K562 (cell line): Measurements from ENCODE around the gene COL26A1. TPM values are rescaled to one million over a fixed set of nuclear protein-coding genes. Genes with fewer than 3 reads are reported as not detected.
A peak's percentile ranks its signal among the peaks of the same experiment; 100 is the strongest.

Experiments
- ATAC-seq: fragments of 200-7000 bp; cut with Tn5 transposase; 3 replicates; pipeline ENCODE4 v1.9.1; 2020; ENCODE audit warnings: moderate library complexity
- BruUV-seq: library from RNA; stranded (reverse); fragments of 400-500 nt; replicated peaks from 2 replicates; lab custom pipeline; 2021; lab: Mats Ljungman, UMichigan
- CTCF ChIA-PET: fragments of 300-600 bp; formaldehyde crosslinking; extraction: SDS; loops from one replicate; lab custom pipeline; 2021; ENCODE audit warnings: low intra/inter-chr PET ratio; lab: Yijun Ruan, JAX
- POLR2A ChIA-PET: fragments of 300-600, 350-650 bp; sonication (Branson Sonifier 250); formaldehyde crosslinking; extraction: SDS; loops from one replicate; lab custom pipeline; 2021; ENCODE audit warnings: antibody characterized with exemption, inconsistent platforms; lab: Yijun Ruan, JAX
- DNase-seq, 4 experiments: peaks; one replicate each; pipeline versions ENCODE4 v3.0.0 to v3.0.0-alpha.2; 2011 to 2018; ENCODE audit warnings: low spot score in 3 of 4, mixed read lengths in 3 of 4; ENCODE audit errors: extremely low read depth in 1 of 4
- FAIRE-seq: peaks from 2 replicates; lab custom pipeline; 2011; peaks lifted over from hg19 to GRCh38; lab: Jason Lieb, UNC
- H2AFZ ChIP-seq: 2 replicates; pipeline ENCODE4 v1.6.0; 2011; ENCODE audit warnings: low read depth, low read length, control low read depth, inconsistent platforms
- H3K27ac ChIP-seq: fragments of 200-600 bp; 3 replicates; pipeline ENCODE4 v1.8.0; 2011; ENCODE audit warnings: low read depth, mild to moderate bottlenecking, control low read depth, inconsistent platforms, low read length, moderate library complexity, mixed read lengths; ENCODE audit errors: extremely low read depth
- H3K27me3 ChIP-seq, 2 experiments: fragments of 300-600 bp in 1 of 2; 2 replicates in 1 of 2; 3 replicates in 1 of 2; pipeline versions ENCODE4 v1.6.0 to v1.8.0; 2011; ENCODE audit warnings: inconsistent platforms in 2 of 2, low read length in 2 of 2, mild to moderate bottlenecking in 1 of 2, mixed read lengths in 1 of 2, moderate library complexity in 1 of 2; ENCODE audit not compliant: control insufficient read depth in 2 of 2, insufficient read depth in 2 of 2
- H3K36me3 ChIP-seq: fragments of 300-600 bp; 3 replicates; pipeline ENCODE4 v1.8.0; 2011; ENCODE audit warnings: mild to moderate bottlenecking, low read length, inconsistent platforms; ENCODE audit not compliant: control insufficient read depth, insufficient read depth
- H3K4me1 ChIP-seq, 2 experiments: fragments of 200-600 bp in 1 of 2; replicated peaks in 1 of 2; 2 replicates in 1 of 2; 3 replicates in 1 of 2; pipeline versions ENCODE4 v1.5.1 to v1.8.0; 2011; ENCODE audit warnings: inconsistent platforms in 2 of 2, low read length in 2 of 2, mild to moderate bottlenecking in 1 of 2, mixed read lengths in 1 of 2, moderate library complexity in 1 of 2; ENCODE audit not compliant: control insufficient read depth in 2 of 2, insufficient read depth in 2 of 2
- H3K4me2 ChIP-seq: 2 replicates; pipeline ENCODE4 v1.6.1; 2011; ENCODE audit warnings: low read length, control low read depth, inconsistent platforms, mixed read lengths; ENCODE audit not compliant: insufficient read depth
- H3K4me3 ChIP-seq: fragments of 200-600 bp; sonication (generic), shearing (Covaris generic); 2 replicates; pipeline ENCODE4 v1.5.1; 2016; ENCODE audit warnings: control low read depth, inconsistent platforms
- H3K79me2 ChIP-seq: fragments of 200-600 bp; 3 replicates; pipeline ENCODE4 v1.8.0; 2011; ENCODE audit warnings: low read length, inconsistent platforms; ENCODE audit not compliant: control insufficient read depth, insufficient read depth
- H3K9ac ChIP-seq, 2 experiments: 2 replicates each; pipeline versions ENCODE4 v1.6.0 to v1.6.1; 2011; ENCODE audit warnings: low read depth in 2 of 2, low read length in 2 of 2, control low read depth in 1 of 2, inconsistent platforms in 1 of 2, mild to moderate bottlenecking in 1 of 2, mixed read lengths in 1 of 2; ENCODE audit not compliant: insufficient read depth in 1 of 2
- H3K9me1 ChIP-seq: one replicate; pipeline ENCODE4 v1.6.0; 2011; ENCODE audit warnings: inconsistent platforms, mild to moderate bottlenecking, low read length, moderate library complexity; ENCODE audit not compliant: control insufficient read depth, insufficient read depth
- H3K9me3 ChIP-seq: replicated peaks from 2 replicates; pipeline ENCODE4 v1.5.1; 2011; ENCODE audit warnings: low read depth, low read length, inconsistent platforms; ENCODE audit not compliant: control insufficient read depth, insufficient read depth
- H4K20me1 ChIP-seq: replicated peaks from 2 replicates; pipeline ENCODE4 v1.6.1; 2011; ENCODE audit warnings: low read length, inconsistent platforms, mixed read lengths; ENCODE audit not compliant: control insufficient read depth, insufficient read depth
- ARID1B ChIP-seq: fragments of 450-650 bp; IDR thresholded peaks from 2 replicates; pipeline ENCODE4 v1.6.1; 2016; ENCODE audit warnings: antibody characterized with exemption, mild to moderate bottlenecking, inconsistent platforms
- BHLHE40 ChIP-seq: IDR thresholded peaks from 2 replicates; pipeline ENCODE4 v1.6.1; 2011; ENCODE audit warnings: low read length, improper control_type of control experiment
- CBX3 ChIP-seq, 2 experiments: IDR thresholded peaks; 1 replicate in 1 of 2; 2 replicates in 1 of 2; pipeline ENCODE4 v1.6.1; 2012; ENCODE audit warnings: inconsistent platforms in 2 of 2, low read length in 2 of 2, borderline replicate concordance in 1 of 2, control low read depth in 1 of 2
- CLOCK ChIP-seq: fragments of 250-450 bp; sonication (Bioruptor Pico); IDR thresholded peaks from 2 replicates; pipeline ENCODE4 v1.4.0; 2020; ENCODE audit warnings: mild to moderate bottlenecking, moderate library complexity, borderline replicate concordance
- HMBOX1 ChIP-seq: sonication (generic); IDR thresholded peaks from 2 replicates; pipeline ENCODE4 v1.6.1; 2016
- MYNN ChIP-seq, 2 experiments: sonication (generic); formaldehyde crosslinking in 1 of 2; IDR thresholded peaks; 2 replicates each; pipeline versions ENCODE4 v1.5.0 to v1.6.1; 2016 to 2020; ENCODE audit warnings: antibody characterized with exemption in 1 of 2, missing genetic modification reagents in 1 of 2
- NR2C2 ChIP-seq, 2 experiments: fragments of 200-800 bp in 1 of 2; sonication (Bioruptor generic) in 1 of 2; sonication (generic) in 1 of 2; formaldehyde crosslinking in 1 of 2; IDR thresholded peaks; 2 replicates each; pipeline versions ENCODE4 v1.6.1 to v1.8.0; 2016 to 2022; ENCODE audit warnings: mild to moderate bottlenecking in 1 of 2, missing compliant biosample characterization in 1 of 2, missing genetic modification characterization in 1 of 2, missing genetic modification reagents in 1 of 2
- POLR2AphosphoS5 ChIP-seq: IDR thresholded peaks from 2 replicates; pipeline ENCODE4 v1.6.1; 2011; ENCODE audit warnings: mild to moderate bottlenecking, low read depth, low read length, moderate library complexity; ENCODE audit not compliant: control insufficient read depth, insufficient read depth
- PYGO2 ChIP-seq: fragments of 450-650 bp; IDR thresholded peaks from 2 replicates; pipeline ENCODE4 v1.6.1; 2016; ENCODE audit warnings: mild to moderate bottlenecking, missing genetic modification characterization, moderate library complexity, missing compliant biosample characterization
- SP2 ChIP-seq: IDR thresholded peaks from 2 replicates; pipeline ENCODE4 v1.6.1; 2011; ENCODE audit warnings: mild to moderate bottlenecking, low read depth, low read length, moderate library complexity; ENCODE audit not compliant: poor library complexity, severe bottlenecking; ENCODE audit errors: extremely low read depth
- SUPT5H ChIP-seq: fragments of 450-650 bp; IDR thresholded peaks from 2 replicates; pipeline ENCODE4 v1.6.1; 2016
- TRIM25 ChIP-seq: fragments of 450-650 bp; IDR thresholded peaks from 2 replicates; pipeline ENCODE4 v1.7.0; 2016; ENCODE audit warnings: borderline replicate concordance
- ZNF140 ChIP-seq: fragments of 250-450 bp; sonication (Bioruptor Pico); IDR thresholded peaks from 2 replicates; pipeline ENCODE4 v1.8.0; 2021; ENCODE audit warnings: moderate library complexity, mild to moderate bottlenecking, inconsistent platforms
- ZNF57 ChIP-seq: fragments of 450-650 bp; formaldehyde crosslinking; IDR thresholded peaks from 2 replicates; pipeline ENCODE4 v1.4.0; 2020; ENCODE audit warnings: mild to moderate bottlenecking, moderate library complexity
- ZNF830 ChIP-seq: fragments of 250-450 bp; sonication (Bioruptor Pico); IDR thresholded peaks from 2 replicates; pipeline ENCODE4 v1.5.0; 2021; ENCODE audit warnings: mild to moderate bottlenecking
- WGBS: fragments of 100-300 bp; shearing (Covaris generic); methylation state at CpG from one replicate; pipeline ENCODE4 v1.1.6; 2016; ENCODE audit warnings: low coverage, mixed read lengths; ENCODE audit not compliant: insufficient coverage; ENCODE audit errors: missing lambda C conversion rate; 5-methylcytosine and 5-hydroxymethylcytosine counted together
- in situ Hi-C: fragments of 300-500 bp; cut with MboI; formaldehyde crosslinking; loops from 4 replicates; pipeline ENCODE4 v1.15.0; 2018; ENCODE audit warnings: inconsistent platforms, mixed read lengths
- intact Hi-C: fragments of 100-400 bp; cut with micrococcal nuclease; formaldehyde crosslinking; loops from 2 replicates; pipeline ENCODE4 v1.14.2; 2022
- polyA plus RNA-seq, 8 experiments: library from polyadenylated mRNA; depleted of rRNA in 4 of 8; stranded (reverse) in 5 of 8; unstranded in 3 of 8; fragments of >200 nt; fragmentation: Nextera tagmentation in 2 of 8; fragmentation: Illumina TruSeq in 1 of 8; extraction: Ambion mirVana in 2 of 8; extraction: Trizol in 1 of 8; gene quantifications; 2 replicates each; pipeline versions ENCODE4 v1.2.1 to v1.2.3, GENCODE V29; 2011 to 2014; ENCODE audit warnings: inconsistent platforms in 1 of 8, missing spikeins in 1 of 8
- total RNA-seq, 7 experiments: library from RNA; depleted of rRNA in 6 of 7; stranded (reverse); fragments of >200 nt in 6 of 7; fragmentation: Illumina TruSeq in 2 of 7; extraction: Trizol in 2 of 7; gene quantifications; 2 replicates each; pipeline versions ENCODE4 v1.2.1 to v1.2.3, GENCODE V29; 2011 to 2021; ENCODE audit warnings: low replicate concordance in 1 of 7

The COL26A1 gene
- total and polyA plus RNA-seq, 9 of the 15 experiments (the other 6 are each of a cell fraction or from before 2014, with no cell fraction given) = 0.04 to 0.39 (median 0.07) TPM; not detected in 5

GRCh38 chr7:101581891-101582290, 219.2 kb downstream of the COL26A1 start:
- Histone ChIP-seq H2AFZ (no peak overlapping the region), H3K4me1 (0 out of 5 replicates have a peak, but pooled peaks cover 0 to 4% of the 10 kb centered on the region in 2 experiments), H3K9ac (peak overlapping the region in 1 of 2 experiments; percentile 13; a peak in 1 of 4 replicates), H3K9me3 (peaks cover 5% of the 10 kb centered on the region; the same call in 1 of the 2 replicates), H4K20me1 (no peaks in the 10 kb centered on the region), H3K27me3 (peaks cover 14 to 39% of the 10 kb centered on the region in 2 experiments; a peak in 4 of 5 replicates), H3K4me2 (no peak overlapping the region), H3K9me1 (no peaks in the 10 kb centered on the region), H3K4me3 (no peak overlapping the region), H3K36me3 (no peaks in the 10 kb centered on the region), H3K27ac (no peak overlapping the region), H3K79me2 (no peaks in the 10 kb centered on the region)
- 0% methylated on average over 10 of the region's 10 CpGs for WGBS
- in situ Hi-C loops (no loop called here), intact Hi-C loops (no loop called here)
- ChIA-PET CTCF (no interaction called here), POLR2A (interaction anchor here (1.7 kb wide), 1 partner anchor 18 kb away, joined by 3 read pairs; no protein-coding TSS in a partner anchor)
- DNase-seq (no peak), FAIRE-seq (no peak), ATAC-seq (no peak)
- no TSS peak for BruUV-seq
- no peak for TF ChIP-seq NR2C2 (CRISPR knock-in tag; IDR thresholded peaks at IDR 0.05)
- no peak for TF ChIP-seq NR2C2 (tag; IDR thresholded peaks at IDR 0.05)
- TF ChIP-seq ZNF140 (CRISPR knock-in tag) = no peak
- TF ChIP-seq BHLHE40 = no peak
- no peak for TF ChIP-seq SP2
- no peak for TF ChIP-seq POLR2AphosphoS5
- TF ChIP-seq CBX3 (IDR thresholded peaks at IDR 0.05; ENCODE audit: borderline replicate concordance in 1 of 2, low read length in 2 of 2) = no peak
- TF ChIP-seq ZNF830 (CRISPR knock-in tag) = no peak
- TF ChIP-seq ARID1B = no peak
- no peak for TF ChIP-seq TRIM25
- TF ChIP-seq CLOCK (CRISPR knock-in tag) = no peak
- TF ChIP-seq MYNN (IDR thresholded peaks at IDR 0.05) = no peak
- no peak for TF ChIP-seq MYNN (CRISPR knock-in tag; IDR thresholded peaks at IDR 0.05)
- TF ChIP-seq ZNF57 (CRISPR knock-in tag) = no peak
- no peak for TF ChIP-seq SUPT5H
- no peak for TF ChIP-seq PYGO2 (tag)
- no peak for TF ChIP-seq HMBOX1
